ENCODE data around the gene MAL.

Gene MAL

GRCh38 chr2:95009412-95009811 is 16.1 kb upstream of the MAL start:
- Histone ChIP-seq H3K9me3 (ENCODE audit: severe bottlenecking) (no peaks in the 10 kb centered on the region), H3K36me3 (ENCODE audit: low read depth) (no peaks in the 10 kb centered on the region), H3K27ac (ENCODE audit: poor library complexity, severe bottlenecking) (no peak overlapping the region), H3K4me3 (ENCODE audit: severe bottlenecking) (no peak overlapping the region), H3K4me1 (ENCODE audit: insufficient read depth, poor library complexity, severe bottlenecking) (no peaks in the 10 kb centered on the region), H3K27me3 (ENCODE audit: insufficient read depth, poor library complexity, severe bottlenecking) (no peaks in the 10 kb centered on the region)
- TF ChIP-seq CTCF (IDR thresholded peaks at IDR 0.05; ENCODE audit: poor library complexity, severe bottlenecking), result no peak
- DNase-seq (ENCODE audit: low spot score), result no peak
- ATAC-seq (ENCODE audit: low read depth), result no peak

GRCh38 chr2:95010126-95010525 is 15.4 kb upstream of the MAL start:
- no peak for TF ChIP-seq CTCF (IDR thresholded peaks at IDR 0.05; ENCODE audit: poor library complexity, severe bottlenecking)
- no peaks in the 10 kb centered on the region for H3K36me3 ChIP-seq (ENCODE audit: low read depth)
- no peaks in the 10 kb centered on the region for H3K4me1 ChIP-seq (ENCODE audit: insufficient read depth, poor library complexity, severe bottlenecking)
- no peak for ATAC-seq (ENCODE audit: low read depth)
- no peak overlapping the region for H3K27ac ChIP-seq (ENCODE audit: poor library complexity, severe bottlenecking)
- H3K9me3 ChIP-seq (ENCODE audit: severe bottlenecking), result no peaks in the 10 kb centered on the region
- H3K27me3 ChIP-seq (ENCODE audit: insufficient read depth, poor library complexity, severe bottlenecking), result no peaks in the 10 kb centered on the region
- H3K4me3 ChIP-seq (ENCODE audit: severe bottlenecking), result no peak overlapping the region
- no peak for DNase-seq (ENCODE audit: low spot score)

GRCh38 chr2:95010718-95011117 is 14.8 kb upstream of the MAL start:
- no peak for TF ChIP-seq CTCF (IDR thresholded peaks at IDR 0.05; ENCODE audit: poor library complexity, severe bottlenecking)
- Histone ChIP-seq H3K27ac (ENCODE audit: poor library complexity, severe bottlenecking) (no peak overlapping the region), H3K27me3 (ENCODE audit: insufficient read depth, poor library complexity, severe bottlenecking) (no peaks in the 10 kb centered on the region), H3K4me3 (ENCODE audit: severe bottlenecking) (no peak overlapping the region), H3K36me3 (ENCODE audit: low read depth) (no peaks in the 10 kb centered on the region), H3K4me1 (ENCODE audit: insufficient read depth, poor library complexity, severe bottlenecking) (no peaks in the 10 kb centered on the region), H3K9me3 (ENCODE audit: severe bottlenecking) (no peaks in the 10 kb centered on the region)
- ATAC-seq (ENCODE audit: low read depth) (no peak), DNase-seq (ENCODE audit: low spot score) (no peak)

DNA sequence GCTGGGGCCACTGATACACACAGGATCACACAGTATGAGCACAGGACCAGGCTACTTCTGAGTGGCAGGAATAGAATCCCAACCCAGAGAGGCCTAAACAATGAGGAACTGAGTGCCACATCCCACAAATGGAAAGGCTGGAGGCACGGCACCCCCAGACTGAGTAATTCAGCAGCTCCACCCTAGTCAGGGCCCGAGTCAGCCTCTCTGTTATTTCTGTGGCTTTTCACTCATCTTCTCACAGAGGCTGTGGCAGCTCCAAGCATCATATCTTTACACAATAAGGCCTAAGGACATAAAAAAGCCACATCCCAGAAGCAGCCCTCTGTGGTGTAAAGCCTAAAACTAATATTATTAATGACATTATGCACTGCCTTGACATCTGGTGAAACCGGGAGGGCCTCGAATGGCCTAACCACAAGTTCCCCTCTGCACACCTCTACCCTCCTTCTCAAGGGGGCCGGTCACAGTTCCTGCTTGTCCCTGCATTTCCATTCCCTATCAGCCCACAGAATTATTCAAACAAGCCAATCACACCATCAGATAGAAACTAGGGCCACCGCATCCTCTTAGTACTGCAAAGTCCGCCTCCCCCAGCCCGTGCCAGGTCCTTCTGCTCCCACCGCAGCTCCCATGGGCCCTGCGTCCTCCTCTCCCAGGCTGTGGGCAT is 12.5 kb upstream of the MAL start:
- Histone ChIP-seq H3K36me3 (ENCODE audit: low read depth) (no peaks in the 10 kb centered on the region), H3K27ac (ENCODE audit: poor library complexity, severe bottlenecking) (no peak overlapping the region), H3K4me1 (ENCODE audit: insufficient read depth, poor library complexity, severe bottlenecking) (no peaks in the 10 kb centered on the region), H3K27me3 (ENCODE audit: insufficient read depth, poor library complexity, severe bottlenecking) (no peaks in the 10 kb centered on the region), H3K4me3 (ENCODE audit: severe bottlenecking) (no peak overlapping the region), H3K9me3 (ENCODE audit: severe bottlenecking) (no peaks in the 10 kb centered on the region)
- no peak for ATAC-seq (ENCODE audit: low read depth)
- no peak for DNase-seq (ENCODE audit: low spot score)
- no peak for TF ChIP-seq CTCF (IDR thresholded peaks at IDR 0.05; ENCODE audit: poor library complexity, severe bottlenecking)

DNA sequence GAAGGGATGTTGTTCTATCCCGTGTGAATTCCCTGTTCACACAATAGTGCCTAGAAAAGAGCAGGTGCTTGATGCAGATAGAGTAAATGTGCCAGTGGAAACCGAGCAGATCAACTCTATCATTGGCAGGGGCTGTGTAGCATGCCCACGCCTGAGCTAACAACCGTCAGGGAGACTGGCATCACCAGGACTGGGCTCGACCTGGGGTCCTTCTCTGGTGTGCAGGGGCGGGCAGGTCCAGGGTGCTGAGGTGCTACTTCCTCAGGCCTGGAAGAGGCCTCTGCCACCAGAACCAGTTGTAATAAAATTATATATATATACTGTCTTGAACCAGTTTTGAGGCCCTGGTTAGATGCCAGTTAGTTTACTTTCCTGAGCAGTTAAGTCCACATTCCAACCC is 11.8 kb upstream of the MAL start:
- Histone ChIP-seq H3K4me1 (ENCODE audit: insufficient read depth, poor library complexity, severe bottlenecking) (no peaks in the 10 kb centered on the region), H3K4me3 (ENCODE audit: severe bottlenecking) (no peak overlapping the region), H3K27ac (ENCODE audit: poor library complexity, severe bottlenecking) (no peak overlapping the region), H3K36me3 (ENCODE audit: low read depth) (no peaks in the 10 kb centered on the region), H3K27me3 (ENCODE audit: insufficient read depth, poor library complexity, severe bottlenecking) (no peaks in the 10 kb centered on the region), H3K9me3 (ENCODE audit: severe bottlenecking) (no peaks in the 10 kb centered on the region)
- TF ChIP-seq CTCF (IDR thresholded peaks at IDR 0.05; ENCODE audit: poor library complexity, severe bottlenecking), result no peak
- DNase-seq (ENCODE audit: low spot score) (no peak), ATAC-seq (ENCODE audit: low read depth) (no peak)

Measured in RWPE2 (cell line).